HAP-1 (cell line): Measurements from ENCODE around the gene ZCCHC10.
"Not testable (repeated sequence)": the region's sequence is repeated elsewhere in the genome, so short reads cannot be mapped to it uniquely, and the experiment has no call there.

Source experiments
- DNase-seq, 2 experiments: peaks; one replicate each; pipeline ENCODE4 v3.0.0-alpha.2; 2016 to 2020; ENCODE audit warnings: low spot score in 2 of 2
- H3K27me3 ChIP-seq: fragments of 250-450 bp; sonication (Bioruptor Pico); 2 replicates; pipeline ENCODE4 v1.5.1; 2020; ENCODE audit warnings: low read depth, mild to moderate bottlenecking, moderate library complexity
- H3K36me3 ChIP-seq: fragments of 250-450 bp; sonication (Bioruptor Pico); replicated peaks from 2 replicates; pipeline ENCODE4 v1.5.1; 2020; ENCODE audit warnings: mild to moderate bottlenecking
- H3K4me1 ChIP-seq: fragments of 250-450 bp; sonication (Bioruptor Pico); 2 replicates; pipeline ENCODE4 v1.5.1; 2020; ENCODE audit warnings: mild to moderate bottlenecking
- H3K4me3 ChIP-seq: fragments of 250-450 bp; sonication (Bioruptor Pico); 2 replicates; pipeline ENCODE4 v1.5.1; 2020; ENCODE audit warnings: mild to moderate bottlenecking, moderate library complexity
- H3K9me3 ChIP-seq: fragments of 250-450 bp; sonication (Bioruptor Pico); 2 replicates; pipeline ENCODE4 v1.5.1; 2020; ENCODE audit warnings: mild to moderate bottlenecking, moderate library complexity
- in situ Hi-C: fragments of 300-500 bp; cut with MboI; formaldehyde crosslinking; loops from 3 replicates; pipeline ENCODE4 v1.14.3; 2020; ENCODE audit warnings: low sequenced_read_pairs, inconsistent platforms, mixed read lengths

Gene ZCCHC10

DNA sequence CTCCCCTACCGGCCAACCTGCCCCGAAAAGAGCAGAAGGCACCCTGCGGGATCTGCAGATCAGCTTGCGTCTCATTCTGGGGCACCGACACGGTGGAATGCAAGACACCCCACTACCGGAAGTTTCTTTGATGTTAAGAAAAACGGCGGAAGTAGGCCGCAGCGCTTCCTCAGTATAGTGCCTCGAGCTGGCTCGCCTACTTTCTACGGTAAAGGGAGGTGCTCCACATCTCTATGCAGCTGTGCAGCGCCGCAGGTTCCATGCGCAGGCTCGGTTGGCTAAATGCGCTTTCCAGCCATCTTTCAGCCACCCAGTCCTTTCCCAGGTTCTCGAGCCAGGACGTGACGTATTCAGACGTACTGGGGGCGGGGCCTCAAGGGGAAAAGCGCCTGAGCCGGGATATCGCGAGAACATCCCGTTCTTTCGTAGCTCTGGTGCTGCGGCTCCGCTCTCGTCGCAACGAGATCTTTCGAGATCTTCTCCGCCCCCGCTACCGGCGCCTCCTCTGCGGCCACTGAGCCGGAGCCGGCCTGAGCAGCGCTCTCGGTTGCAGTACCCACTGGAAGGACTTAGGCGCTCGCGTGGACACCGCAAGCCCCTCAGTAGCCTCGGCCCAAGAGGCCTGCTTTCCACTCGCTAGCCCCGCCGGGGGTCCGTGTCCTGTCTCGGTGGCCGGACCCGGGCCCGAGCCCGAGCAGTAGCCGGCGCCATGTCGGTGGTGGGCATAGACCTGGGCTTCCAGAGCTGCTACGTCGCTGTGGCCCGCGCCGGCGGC is 25.4 kb upstream of the ZCCHC10 start, which contains the start of gene HSPA4:
TSS of gene HSPA4 (plus strand) at position 472 of the 775 bp plus-strand sequence. CDS start at position 710, 238 bp downstream.
- no peaks in the 10 kb centered on the region for H3K9me3 ChIP-seq
- H3K4me3 ChIP-seq: peak within 1 kb of the TSS; percentile 99
- peaks cover 13% of the 10 kb centered on the region for H3K36me3 ChIP-seq
- peak; percentile 98 for DNase-seq
- in situ Hi-C loops: no loop called here
- peaks cover 22% of the 10 kb centered on the region for H3K4me1 ChIP-seq
- no peaks in the 10 kb centered on the region for H3K27me3 ChIP-seq

DNA sequence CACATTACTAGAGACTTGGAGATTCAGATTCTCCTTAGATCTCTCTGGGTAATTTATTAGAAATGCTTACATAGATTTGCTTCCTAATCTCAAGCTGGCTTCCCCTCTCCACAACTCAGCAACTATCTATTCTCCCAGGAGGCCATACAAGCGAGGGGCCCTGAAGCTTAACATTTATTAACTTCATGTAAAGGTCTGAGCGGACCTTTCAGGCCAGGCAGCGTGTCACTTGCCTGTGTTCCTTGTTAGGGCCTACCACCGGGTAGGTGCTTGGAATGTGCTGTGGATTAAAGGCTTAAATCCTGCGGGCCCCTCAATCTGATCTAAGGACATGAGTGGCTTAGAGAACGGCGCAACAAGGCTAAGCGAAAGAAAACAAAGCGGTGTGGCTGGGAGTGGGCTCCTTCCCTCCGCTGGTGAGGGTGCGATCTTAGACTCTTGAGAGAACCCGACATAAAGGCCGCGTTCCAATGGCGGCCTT is 24.8 kb upstream of the ZCCHC10 start:
- H3K36me3 ChIP-seq: peaks cover 13% of the 10 kb centered on the region
- in situ Hi-C loops: no loop called here
- peak in 1 of 2 experiments; percentile 35 for DNase-seq
- no peaks in the 10 kb centered on the region for H3K27me3 ChIP-seq
- H3K4me3 ChIP-seq: peak overlapping the region; percentile 99
- peaks cover 19% of the 10 kb centered on the region for H3K4me1 ChIP-seq
- no peaks in the 10 kb centered on the region for H3K9me3 ChIP-seq

DNA sequence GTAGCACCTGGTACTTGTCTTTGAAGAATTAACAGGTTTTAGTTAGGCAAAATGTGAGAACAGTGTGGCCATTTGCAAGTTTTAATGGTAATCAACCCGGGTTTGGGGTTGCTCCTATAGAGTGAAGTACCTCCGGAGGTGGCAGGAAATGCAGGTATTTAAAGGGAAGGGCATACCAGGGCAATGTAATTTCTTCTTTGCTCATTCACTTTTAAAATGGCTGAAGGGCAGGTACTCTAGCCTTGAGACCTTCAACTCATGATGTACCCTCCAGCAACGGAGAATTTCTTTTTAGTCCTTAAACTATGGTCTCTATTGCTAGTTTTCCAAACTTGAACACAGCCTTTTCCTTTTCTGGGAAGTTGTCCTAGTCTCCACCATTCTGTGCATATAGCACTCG is 24.2 kb upstream of the ZCCHC10 start:
- Histone ChIP-seq H3K4me1 (peaks cover 19% of the 10 kb centered on the region), H3K27me3 (no peaks in the 10 kb centered on the region), H3K9me3 (no peaks in the 10 kb centered on the region), H3K36me3 (peaks cover 13% of the 10 kb centered on the region), H3K4me3 (peak overlapping the region; percentile 99)
- DNase-seq: no peak
- in situ Hi-C loops: no loop called here

DNA sequence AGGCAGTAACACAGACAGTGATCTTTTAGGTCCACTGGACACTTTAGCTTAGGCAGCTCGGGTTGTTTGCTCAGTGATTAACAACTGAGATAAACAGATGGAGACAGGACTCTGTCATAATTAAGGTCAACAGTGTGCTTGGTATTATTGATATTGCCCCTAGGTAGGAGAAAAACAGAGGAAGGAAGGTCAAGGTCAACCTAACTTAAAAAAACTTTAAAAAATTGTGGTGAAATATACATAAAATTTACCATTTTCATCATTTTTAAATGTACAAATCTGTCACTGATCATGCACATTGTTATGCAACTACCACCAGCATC is 23.3 kb upstream of the ZCCHC10 start:
- no peak for DNase-seq
- in situ Hi-C loops: no loop called here
- peaks cover 16% of the 10 kb centered on the region for H3K4me1 ChIP-seq

DNA sequence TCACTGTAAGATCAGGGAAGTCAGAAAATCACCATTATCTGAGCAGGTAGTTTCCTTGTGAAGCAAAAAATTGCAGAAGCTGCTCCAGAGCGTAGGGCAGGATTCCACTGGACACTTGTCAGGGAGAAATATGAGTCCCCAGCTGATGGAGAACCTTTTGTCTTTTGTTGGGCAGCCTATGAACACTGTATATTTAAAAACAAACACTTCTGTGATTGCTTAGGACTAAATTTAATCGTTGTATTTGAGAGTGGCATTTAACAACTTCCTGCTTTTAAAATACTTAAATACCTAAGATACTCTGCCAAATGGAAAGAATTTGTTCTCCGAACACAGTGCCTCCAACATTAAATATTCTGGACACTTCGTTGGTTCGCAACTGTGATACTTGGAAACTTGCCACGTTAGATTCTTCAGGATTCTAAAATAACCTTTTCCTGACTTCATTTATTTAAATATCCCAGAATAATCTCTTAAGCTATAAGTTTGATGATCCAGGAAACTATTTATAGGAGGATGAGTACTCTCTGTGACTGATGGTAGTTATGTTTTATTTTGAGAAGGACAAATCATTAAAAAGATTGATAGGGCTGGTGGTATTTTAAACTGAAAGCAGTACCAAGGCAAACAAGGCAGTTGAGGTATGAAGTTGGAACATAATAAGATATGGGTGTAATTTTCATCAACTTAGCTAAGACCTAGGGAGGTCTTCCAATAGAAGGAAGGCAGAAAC is 22.8 kb upstream of the ZCCHC10 start:
- Histone ChIP-seq H3K9me3 (no peaks in the 10 kb centered on the region), H3K27me3 (no peaks in the 10 kb centered on the region), H3K4me3 (no peak overlapping the region), H3K4me1 (peaks cover 13% of the 10 kb centered on the region), H3K36me3 (peaks cover 12% of the 10 kb centered on the region)
- in situ Hi-C loops: no loop called here
- DNase-seq: no peak

More for the DNA sequence above, 23.3 kb upstream of the ZCCHC10 start:
- H3K4me3 ChIP-seq: no peak overlapping the region
- H3K36me3 ChIP-seq: peaks cover 13% of the 10 kb centered on the region
- H3K27me3 ChIP-seq: no peaks in the 10 kb centered on the region
- H3K9me3 ChIP-seq: no peaks in the 10 kb centered on the region

DNA sequence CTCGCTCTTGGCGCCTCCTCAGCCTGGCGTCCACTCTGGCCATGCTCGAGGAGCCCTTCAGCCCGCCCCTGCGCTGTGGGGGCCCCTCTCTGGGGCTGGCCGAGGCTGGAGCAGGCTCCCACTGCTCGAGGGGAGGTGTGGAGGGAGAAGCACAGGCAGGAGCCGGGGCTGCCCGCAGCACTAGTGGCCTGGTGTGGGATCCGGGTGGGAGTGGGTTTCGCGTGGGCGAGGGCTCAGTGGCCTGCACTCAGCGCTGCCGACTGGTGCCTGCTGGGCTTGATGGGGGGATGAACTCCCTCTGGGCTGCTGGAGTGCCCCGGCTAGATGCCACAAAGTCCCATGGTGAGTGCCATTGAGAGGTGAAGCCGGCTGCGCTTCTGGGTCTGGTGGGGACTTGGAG is 21.1 kb upstream of the ZCCHC10 start:
- H3K27me3 ChIP-seq: no peaks in the 10 kb centered on the region
- H3K4me3 ChIP-seq: no peak overlapping the region
- in situ Hi-C loops: no loop called here
- peaks cover 10% of the 10 kb centered on the region for H3K4me1 ChIP-seq
- DNase-seq: no peak
- H3K36me3 ChIP-seq: peaks cover 9% of the 10 kb centered on the region
- H3K9me3 ChIP-seq: no peaks in the 10 kb centered on the region

DNA sequence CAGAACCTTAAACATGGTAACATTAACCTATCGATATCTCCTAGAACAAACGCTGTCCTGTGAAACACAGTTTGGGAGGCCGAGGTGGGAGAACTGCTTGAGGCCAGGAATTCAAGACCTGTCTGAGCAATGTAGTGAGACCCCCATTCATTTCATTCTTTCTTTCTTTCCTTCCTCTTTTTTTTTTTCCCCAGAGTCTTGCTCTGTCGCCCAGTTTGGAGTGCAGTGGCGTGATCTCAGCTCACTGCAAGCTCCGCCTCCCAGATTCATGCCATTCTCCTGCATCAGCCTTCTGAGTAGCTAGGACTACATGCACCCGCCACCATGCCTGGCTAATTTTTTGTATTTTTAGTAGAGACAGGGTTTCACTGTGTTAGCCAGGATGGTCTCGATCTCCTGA is 20.2 kb upstream of the ZCCHC10 start:
- H3K9me3 ChIP-seq, H3K27me3 ChIP-seq, in situ Hi-C loops, H3K36me3 ChIP-seq, DNase-seq, H3K4me3 ChIP-seq: not testable (repeated sequence)
- H3K4me1 ChIP-seq: peaks cover 10% of the 10 kb centered on the region

DNA sequence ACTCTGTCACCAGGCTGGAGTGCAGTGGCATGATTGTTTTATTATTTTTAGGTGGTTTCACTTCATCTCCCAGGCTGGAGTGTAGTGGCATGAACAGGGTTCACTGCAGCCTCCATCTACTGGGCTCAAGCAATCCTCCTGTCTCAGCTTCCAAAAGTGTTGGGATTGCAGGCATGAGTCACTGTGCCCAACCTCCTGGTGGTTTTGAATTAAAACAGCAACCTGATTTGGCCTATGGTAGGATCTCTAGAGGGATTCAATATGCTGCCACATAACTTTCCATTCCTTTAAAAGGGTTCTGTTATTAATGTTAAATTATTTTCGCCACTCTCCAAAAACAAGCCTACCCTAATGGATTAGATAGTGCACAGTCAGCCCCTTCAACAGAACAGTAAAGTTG is 15.6 kb upstream of the ZCCHC10 start:
- Histone ChIP-seq H3K4me1 (no peaks in the 10 kb centered on the region), H3K36me3 (no peaks in the 10 kb centered on the region), H3K4me3 (no peak overlapping the region), H3K27me3 (no peaks in the 10 kb centered on the region), H3K9me3 (no peaks in the 10 kb centered on the region)
- in situ Hi-C loops: no loop called here
- DNase-seq: no peak

DNA sequence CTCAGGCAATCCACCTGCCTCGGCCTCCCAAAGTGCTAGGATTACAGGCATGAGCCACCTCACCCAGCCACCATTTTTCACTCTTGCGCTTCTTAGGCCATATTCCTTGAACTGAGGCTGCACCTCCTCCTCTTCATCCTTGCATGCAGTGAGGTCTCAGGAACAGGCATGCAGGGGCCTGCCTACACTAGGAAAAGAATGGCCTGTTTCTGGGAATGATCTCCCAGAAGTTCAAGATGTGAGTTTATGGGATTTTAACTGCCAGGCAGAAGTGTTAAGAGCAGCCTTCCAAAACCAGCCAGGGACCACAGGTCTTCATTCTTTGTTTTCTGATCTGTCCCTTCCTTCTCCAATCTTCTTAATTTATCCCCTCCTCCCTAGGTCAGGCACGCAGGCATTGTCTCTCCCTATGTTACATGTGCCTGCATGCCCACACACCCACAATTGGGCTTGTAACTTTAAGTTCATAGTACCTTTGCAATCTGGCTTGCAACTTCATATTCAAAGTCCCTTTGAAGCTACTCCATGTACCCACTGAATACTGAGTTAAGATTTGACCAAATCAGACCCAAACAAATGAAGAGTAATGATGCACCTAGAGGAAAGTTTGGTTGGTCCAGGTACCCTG is 14.9 kb upstream of the ZCCHC10 start:
- no peaks in the 10 kb centered on the region for H3K27me3 ChIP-seq
- H3K9me3 ChIP-seq: no peaks in the 10 kb centered on the region
- no peak overlapping the region for H3K4me3 ChIP-seq
- in situ Hi-C loops: no loop called here
- no peak for DNase-seq
- H3K4me1 ChIP-seq: no peaks in the 10 kb centered on the region
- H3K36me3 ChIP-seq: no peaks in the 10 kb centered on the region

DNA sequence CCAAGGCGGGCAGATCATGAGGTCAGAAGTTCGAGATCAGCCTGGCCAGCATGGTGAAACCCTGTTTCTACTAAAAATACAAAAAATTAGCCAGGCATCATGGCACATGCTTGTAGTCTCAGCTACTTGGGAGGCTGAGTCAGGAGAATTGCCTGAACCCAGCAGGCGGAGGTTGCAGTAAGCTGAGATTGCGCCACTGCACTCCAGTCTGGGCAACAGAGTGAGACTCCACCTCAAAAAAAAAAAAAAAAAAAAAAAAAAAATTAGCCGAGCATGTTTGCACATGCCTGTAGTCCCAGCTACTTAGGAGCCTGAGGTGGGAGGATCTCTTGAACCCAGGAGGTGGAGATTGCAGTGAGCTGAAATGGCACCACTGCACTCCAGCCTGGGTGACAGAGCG is 10.3 kb upstream of the ZCCHC10 start:
- H3K9me3 ChIP-seq, H3K4me3 ChIP-seq, DNase-seq, H3K4me1 ChIP-seq, in situ Hi-C loops, H3K36me3 ChIP-seq, H3K27me3 ChIP-seq: not testable (repeated sequence)

DNA sequence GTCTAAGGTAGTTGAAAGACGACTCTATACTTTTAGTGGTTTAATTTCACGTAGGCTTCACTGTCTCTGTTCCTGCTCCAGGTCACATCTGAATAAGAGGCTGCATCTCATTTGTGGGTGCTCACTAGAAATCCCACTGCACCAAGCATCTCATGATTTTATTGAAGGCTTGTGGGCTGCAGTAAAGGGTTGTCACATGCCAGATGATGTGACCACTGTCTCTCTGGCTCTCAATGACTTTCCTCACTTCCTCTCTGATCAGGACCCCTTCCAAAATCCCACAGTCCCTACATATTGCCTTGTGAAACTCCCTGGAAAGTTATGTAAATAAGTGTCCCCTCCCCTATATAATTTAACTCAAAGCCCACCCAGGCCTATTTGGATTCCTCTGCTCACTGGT is 8.9 kb upstream of the ZCCHC10 start:
- Histone ChIP-seq H3K9me3 (no peaks in the 10 kb centered on the region), H3K4me3 (no peak overlapping the region), H3K4me1 (no peaks in the 10 kb centered on the region), H3K36me3 (no peaks in the 10 kb centered on the region), H3K27me3 (no peaks in the 10 kb centered on the region)
- in situ Hi-C loops: no loop called here
- DNase-seq: no peak

DNA sequence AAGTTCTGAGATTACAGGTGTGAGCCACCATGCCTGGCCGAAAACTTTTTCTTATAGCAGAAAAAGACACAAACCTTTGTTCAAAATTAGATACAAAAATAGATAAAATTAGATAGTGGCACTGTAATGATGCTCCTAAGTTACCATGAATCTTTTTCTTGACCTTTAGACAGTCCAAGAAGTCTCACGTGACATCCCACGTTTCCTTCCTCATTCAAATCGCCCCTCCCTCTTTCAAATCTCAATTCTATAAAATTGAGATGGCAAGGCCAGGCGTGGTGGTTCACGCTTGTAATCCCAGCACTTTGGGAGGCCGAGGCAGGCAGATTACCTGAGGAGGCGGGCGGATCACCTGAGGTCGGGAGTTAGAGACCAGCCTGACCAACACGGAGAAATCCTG is 7.7 kb upstream of the ZCCHC10 start:
- in situ Hi-C loops: no loop called here
- Histone ChIP-seq H3K4me3 (no peak overlapping the region), H3K4me1 (no peaks in the 10 kb centered on the region), H3K36me3 (no peaks in the 10 kb centered on the region), H3K9me3 (no peaks in the 10 kb centered on the region), H3K27me3 (no peaks in the 10 kb centered on the region)
- DNase-seq: no peak

DNA sequence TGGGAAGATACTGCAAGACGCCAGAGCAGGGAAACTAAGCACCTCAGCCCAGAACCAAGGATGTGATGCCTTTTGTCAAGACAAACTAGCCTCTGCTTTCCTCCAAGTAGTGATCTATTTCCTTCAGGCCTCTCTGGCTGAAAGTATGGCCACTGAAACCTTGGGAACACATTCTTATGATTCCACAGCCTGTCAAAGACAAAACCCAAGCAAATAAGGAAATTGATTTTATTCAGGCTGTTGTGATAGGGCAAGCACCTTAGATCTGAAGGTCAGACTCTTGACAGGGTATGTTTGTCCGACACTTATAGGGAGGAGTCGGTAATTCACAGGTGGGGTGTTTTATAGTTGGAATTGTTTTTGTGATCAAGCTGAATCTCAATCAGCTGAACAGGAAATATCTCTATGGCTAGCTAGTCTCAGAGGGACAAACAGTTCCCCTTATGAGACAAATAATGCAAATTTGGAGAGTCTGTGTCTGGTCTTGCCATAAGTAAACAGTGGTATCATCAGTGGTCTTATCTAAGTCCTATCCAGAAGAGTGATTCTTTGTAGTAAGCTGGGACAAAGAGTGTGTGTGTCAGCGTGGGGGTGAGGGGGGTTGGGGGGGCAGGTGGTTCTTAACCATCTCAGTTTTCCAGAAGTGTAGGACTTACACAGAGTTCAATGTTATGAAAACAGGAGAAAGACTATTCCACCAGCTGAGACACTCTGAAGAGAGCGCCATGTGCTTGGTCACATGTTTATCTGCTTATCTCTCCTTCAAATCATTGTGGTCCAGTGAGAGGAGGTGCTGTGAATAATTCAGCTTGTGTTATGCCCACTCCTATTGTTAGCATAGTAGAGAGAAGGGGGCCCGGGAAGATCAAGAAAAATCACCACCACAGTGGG is 6.7 kb upstream of the ZCCHC10 start:
- Histone ChIP-seq H3K9me3 (no peaks in the 10 kb centered on the region), H3K4me3 (no peak overlapping the region), H3K36me3 (no peaks in the 10 kb centered on the region), H3K27me3 (no peaks in the 10 kb centered on the region), H3K4me1 (no peaks in the 10 kb centered on the region)
- in situ Hi-C loops: no loop called here
- DNase-seq: no peak
